Measurements from ENCODE around the gene NYAP1. TPM values are rescaled to one million over a fixed set of nuclear protein-coding genes. Genes with fewer than 3 reads are reported as not detected.
A peak's percentile ranks its signal among the peaks of the same experiment; 100 is the strongest.

Gene NYAP1
- 4.8 and 5.2 TPM in 2 replicates for total RNA-seq
- long read RNA-seq = 0 reads

DNA sequence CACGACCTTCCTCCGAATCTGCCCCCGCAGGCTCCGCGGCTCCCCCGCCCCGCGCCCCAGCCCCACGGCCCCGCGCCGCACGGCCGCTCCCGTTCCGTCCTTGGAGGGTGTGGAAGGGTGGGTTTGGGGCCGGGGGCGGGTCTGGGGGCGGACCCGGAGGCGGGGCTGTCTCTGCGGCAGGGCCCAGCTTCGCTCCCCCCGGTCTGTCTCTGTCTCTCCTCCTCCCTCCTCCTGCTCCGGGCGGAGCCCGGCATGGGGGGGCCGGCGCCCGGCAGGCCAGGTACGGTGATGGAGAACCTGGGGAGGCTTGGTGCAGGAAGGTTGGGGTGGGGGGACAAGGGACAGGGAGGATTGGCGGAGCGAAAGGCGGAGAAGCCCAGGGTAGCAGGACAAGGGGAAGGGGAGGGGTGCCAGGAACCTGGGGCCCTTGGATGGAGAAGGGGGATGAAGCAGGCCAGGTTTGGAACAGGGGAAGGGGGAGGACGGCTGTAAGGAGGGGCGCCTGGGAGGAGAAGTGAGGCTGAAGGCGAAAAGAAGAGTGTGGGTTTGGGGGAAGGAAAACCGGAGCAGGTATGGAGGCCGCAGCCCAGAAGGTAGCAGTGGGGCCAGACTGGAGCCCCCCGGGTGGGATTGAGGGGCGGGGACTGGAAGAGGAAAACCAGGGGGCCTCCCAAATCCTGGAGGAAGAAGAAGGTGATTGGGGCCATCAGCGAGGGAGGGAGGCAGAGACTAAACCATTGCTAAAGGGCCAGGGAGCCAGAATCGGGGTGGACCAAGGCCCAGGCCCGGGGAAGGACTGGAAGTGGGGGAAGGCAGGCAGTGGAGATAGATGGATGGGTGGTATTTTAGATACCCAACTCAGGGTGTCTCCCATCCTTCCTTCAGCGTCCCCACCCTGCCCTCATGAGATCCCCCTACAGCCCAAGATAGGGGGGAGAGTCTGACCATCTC, at the start of gene NYAP1:
Gene NYAP1, plus strand, starts transcription at position 206 of the 951 bp plus-strand sequence. CDS start 1,385 bp downstream, outside the sequence.
- Mint-ChIP-seq H3K9me3 (no peaks in the 10 kb centered on the region), H3K4me1 (peaks cover 35% of the 10 kb centered on the region), H3K27ac (ENCODE audit: unreplicated experiment) (no peak within 1 kb of the TSS), H3K36me3 (ENCODE audit: low read depth) (no peaks in the 10 kb centered on the region), H3K27me3 (ENCODE audit: low read depth) (no peaks in the 10 kb centered on the region), H3K4me3 (peak within 1 kb of the TSS; percentile 90)
- no peak for DNase-seq (ENCODE audit: low read depth, low spot score)
- TF ChIP-seq, protein P1, sequence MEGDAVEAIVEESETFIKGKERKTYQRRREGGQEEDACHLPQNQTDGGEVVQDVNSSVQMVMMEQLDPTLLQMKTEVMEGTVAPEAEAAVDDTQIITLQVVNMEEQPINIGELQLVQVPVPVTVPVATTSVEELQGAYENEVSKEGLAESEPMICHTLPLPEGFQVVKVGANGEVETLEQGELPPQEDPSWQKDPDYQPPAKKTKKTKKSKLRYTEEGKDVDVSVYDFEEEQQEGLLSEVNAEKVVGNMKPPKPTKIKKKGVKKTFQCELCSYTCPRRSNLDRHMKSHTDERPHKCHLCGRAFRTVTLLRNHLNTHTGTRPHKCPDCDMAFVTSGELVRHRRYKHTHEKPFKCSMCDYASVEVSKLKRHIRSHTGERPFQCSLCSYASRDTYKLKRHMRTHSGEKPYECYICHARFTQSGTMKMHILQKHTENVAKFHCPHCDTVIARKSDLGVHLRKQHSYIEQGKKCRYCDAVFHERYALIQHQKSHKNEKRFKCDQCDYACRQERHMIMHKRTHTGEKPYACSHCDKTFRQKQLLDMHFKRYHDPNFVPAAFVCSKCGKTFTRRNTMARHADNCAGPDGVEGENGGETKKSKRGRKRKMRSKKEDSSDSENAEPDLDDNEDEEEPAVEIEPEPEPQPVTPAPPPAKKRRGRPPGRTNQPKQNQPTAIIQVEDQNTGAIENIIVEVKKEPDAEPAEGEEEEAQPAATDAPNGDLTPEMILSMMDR (conservative IDR thresholded peaks at IDR 0.05) = no peak

DNA sequence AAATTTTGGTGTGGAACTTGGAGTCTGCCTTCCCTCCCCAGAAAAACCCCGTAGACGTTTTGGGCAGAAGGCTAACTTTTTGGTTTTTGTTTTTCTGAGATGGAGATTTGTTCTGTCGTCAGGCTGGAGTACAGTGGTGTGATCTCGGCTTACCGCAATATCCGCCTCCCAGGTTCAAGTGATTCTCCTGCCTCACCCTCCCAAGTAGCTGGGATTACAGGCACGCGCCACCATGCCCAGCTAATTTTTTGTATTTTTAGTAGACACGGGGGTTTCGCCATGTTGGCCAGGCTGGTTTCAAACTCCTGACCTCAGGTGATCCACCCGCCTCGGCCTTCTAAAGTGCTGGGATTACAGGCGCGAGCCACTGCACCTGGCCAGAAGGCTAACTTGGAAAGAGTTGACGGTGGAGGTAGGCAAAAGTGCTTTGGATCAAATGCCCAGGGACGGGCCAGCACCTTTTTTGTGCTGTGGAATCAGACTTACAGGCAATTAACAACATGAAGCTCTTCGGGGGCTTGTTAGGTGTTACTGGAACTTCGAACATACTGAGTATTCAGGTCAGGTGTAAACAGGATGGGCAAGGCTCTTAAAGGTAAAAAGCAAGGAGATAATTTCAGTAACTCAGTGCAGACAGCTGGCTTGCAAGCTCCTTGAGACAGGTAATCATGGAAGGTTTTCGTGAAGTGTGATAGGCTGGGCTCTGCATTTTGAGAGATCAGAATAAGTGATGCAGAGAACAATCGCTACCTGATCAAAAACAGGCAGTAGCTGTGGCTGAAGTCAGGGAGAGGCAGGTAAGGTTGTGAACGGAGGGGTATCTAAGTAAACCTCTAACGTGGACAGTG, 49.2 kb upstream of the NYAP1 start:
- Mint-ChIP-seq H3K9me3 (no peaks in the 10 kb centered on the region), H3K27ac (ENCODE audit: unreplicated experiment) (no peak overlapping the region), H3K4me1 (peaks cover 44% of the 10 kb centered on the region), H3K27me3 (ENCODE audit: low read depth) (peaks cover 12% of the 10 kb centered on the region), H3K36me3 (ENCODE audit: low read depth) (peaks cover 23% of the 10 kb centered on the region), H3K4me3 (peak overlapping the region; percentile 94)
- DNase-seq (ENCODE audit: low read depth, low spot score) = no peak
- TF ChIP-seq, protein P1 (conservative IDR thresholded peaks at IDR 0.05) = no peak

DNA sequence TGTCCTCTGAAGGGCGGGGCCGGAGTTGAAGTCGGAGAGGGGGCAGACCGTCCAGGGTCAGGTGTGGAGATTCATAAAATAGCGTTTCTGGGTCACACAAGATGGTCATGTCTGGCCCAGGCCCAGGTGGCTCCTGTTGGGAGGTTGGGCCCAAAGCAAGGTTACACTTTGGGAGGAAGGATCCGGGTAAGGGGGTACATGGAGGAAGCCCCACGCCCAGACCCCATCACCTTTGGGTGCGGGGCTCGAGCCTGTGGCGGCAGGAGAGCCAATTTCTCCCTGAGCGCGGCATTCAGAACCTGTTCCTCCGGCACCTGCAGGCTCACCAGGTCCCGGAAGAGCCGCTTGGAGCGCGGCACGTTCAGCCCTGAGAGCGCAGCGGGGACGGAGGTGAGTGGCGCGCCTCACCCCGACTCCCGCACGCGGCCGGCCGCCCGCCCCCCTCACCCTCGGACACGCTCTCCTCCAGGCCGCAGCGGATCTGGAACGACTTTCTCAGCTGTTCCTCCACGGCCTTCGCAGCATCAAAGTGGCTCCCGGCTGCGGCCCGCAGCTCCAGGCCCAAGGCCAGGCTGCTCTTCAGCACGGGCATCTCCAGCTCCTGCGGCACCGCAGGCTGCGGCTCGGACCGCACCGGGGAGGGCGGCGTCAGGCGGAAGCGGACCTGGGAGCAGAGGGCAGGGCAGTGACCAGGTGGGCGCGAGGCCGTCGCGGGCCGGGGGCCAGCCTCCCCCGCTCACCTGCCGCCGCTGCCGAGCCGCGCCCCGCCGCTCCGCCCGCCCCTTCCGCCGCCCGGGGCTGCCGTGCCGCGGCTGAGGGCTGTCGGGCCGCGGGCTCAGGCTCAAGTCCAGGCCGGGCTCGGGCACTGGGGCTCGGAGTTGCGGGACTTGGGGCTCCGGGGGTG, 48.1 kb upstream of the NYAP1 start:
- H3K4me3 Mint-ChIP-seq = peak overlapping the region; percentile 99
- H3K27ac Mint-ChIP-seq (ENCODE audit: unreplicated experiment) = no peak overlapping the region
- TF ChIP-seq, protein P1 (conservative IDR thresholded peaks at IDR 0.05) = no peak
- DNase-seq (ENCODE audit: low read depth, low spot score) = no peak
- H3K27me3 Mint-ChIP-seq (ENCODE audit: low read depth) = peaks cover 10% of the 10 kb centered on the region
- H3K4me1 Mint-ChIP-seq = peaks cover 39% of the 10 kb centered on the region
- H3K9me3 Mint-ChIP-seq = no peaks in the 10 kb centered on the region
- peaks cover 22% of the 10 kb centered on the region for H3K36me3 Mint-ChIP-seq (ENCODE audit: low read depth)

DNA sequence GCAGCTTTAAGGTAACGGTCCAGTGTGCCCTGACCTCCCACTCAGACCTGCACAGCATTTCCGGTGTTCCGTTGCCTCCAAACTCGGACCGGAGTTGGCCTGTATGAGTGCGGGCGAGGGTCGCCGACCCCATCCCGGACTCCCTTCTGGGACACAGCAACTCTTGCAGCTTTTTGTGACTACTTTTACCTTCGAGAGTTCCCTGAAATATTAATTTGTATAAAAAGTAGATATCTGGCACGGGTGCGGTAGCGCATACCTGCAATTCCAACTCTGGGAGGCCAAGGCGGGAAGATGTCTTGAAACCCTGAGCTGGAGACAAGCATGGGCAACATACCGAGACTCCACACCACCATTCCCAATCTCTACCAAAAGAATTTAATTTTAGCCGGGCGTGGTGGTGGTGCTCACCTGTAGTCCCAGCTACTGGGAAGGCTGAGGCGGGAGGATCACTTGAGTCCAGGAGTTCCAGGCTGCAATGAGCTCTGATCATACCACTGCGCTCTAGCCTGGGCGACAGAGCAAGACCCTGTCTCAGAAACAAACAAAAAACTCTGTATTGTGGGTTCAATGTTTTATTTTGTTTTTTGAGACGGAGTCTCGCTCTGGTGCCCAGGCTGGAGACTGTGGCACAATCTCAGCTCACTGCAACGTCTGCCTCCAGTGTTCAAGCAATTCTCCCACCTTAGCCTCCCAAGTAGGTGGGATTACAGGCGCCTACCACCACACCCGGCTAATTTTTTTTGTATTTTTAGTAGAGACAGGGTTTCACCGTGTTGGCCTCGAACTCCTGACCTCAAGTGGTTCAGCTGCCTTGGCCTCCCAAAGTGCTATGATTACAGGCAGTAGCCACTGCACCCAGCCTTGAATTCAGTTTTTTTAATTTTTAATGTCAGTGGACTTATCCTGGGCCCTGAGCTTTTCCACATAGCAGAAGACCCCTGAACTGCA, 46.3 kb upstream of the NYAP1 start:
- Mint-ChIP-seq H3K36me3 (ENCODE audit: low read depth) (peaks cover 17% of the 10 kb centered on the region), H3K9me3 (no peaks in the 10 kb centered on the region), H3K4me1 (peaks cover 25% of the 10 kb centered on the region), H3K27me3 (ENCODE audit: low read depth) (peaks cover 8% of the 10 kb centered on the region), H3K27ac (ENCODE audit: unreplicated experiment) (no peak overlapping the region), H3K4me3 (peak overlapping the region; percentile 59)
- TF ChIP-seq, protein P1 (conservative IDR thresholded peaks at IDR 0.05) = no peak
- DNase-seq (ENCODE audit: low read depth, low spot score) = no peak

Data from neural crest cell (in vitro differentiated cells).